ENCODE data around the gene SNRPB. TPM values are rescaled to one million over a fixed set of nuclear protein-coding genes. Genes with fewer than 3 reads are reported as not detected.
"Not testable (repeated sequence)": the region's sequence is repeated elsewhere in the genome, so short reads cannot be mapped to it uniquely, and the experiment has no call there.

Gene SNRPB
- 100 to 1,000 TPM; 139 to 183 (median 180) TPM for polyA plus RNA-seq (ENCODE audit: insufficient read length in 3 of 3)
- long read RNA-seq, donor 1, transcript SNRPB-201 (7 exons, 1,154 nt): major isoform, 68 of 241 reads
- long read RNA-seq, donor 1, transcript SNRPB-202 (7 exons, 1,008 nt): minor isoform, 48 of 241 reads
- long read RNA-seq, donor 1, partial matches to known transcripts: 119 of 241 reads
- long read RNA-seq, donor 1, other reads (novel, unspliced or antisense): 6 of 241 reads
- long read RNA-seq, donor 2, transcript SNRPB-202 (7 exons, 1,008 nt): minor isoform, 38 of 351 reads
- long read RNA-seq, donor 2, transcript SNRPB-201 (7 exons, 1,154 nt): major isoform, 110 of 351 reads
- long read RNA-seq, donor 2, partial matches to known transcripts: 194 of 351 reads
- long read RNA-seq, donor 2, other reads (novel, unspliced or antisense): 7 of 351 reads
- long read RNA-seq, donor 3, transcript SNRPB-201 (7 exons, 1,154 nt): major isoform, 86 of 241 reads
- long read RNA-seq, donor 3, transcript SNRPB-202 (7 exons, 1,008 nt): minor isoform, 29 of 241 reads
- long read RNA-seq, donor 3, partial matches to known transcripts: 124 of 241 reads
- long read RNA-seq, donor 3, other reads (novel, unspliced or antisense): 0 of 241 reads
- long read RNA-seq, donor 4, transcript SNRPB-201 (7 exons, 1,154 nt): major isoform, 126 of 337 reads
- long read RNA-seq, donor 4, transcript SNRPB-202 (7 exons, 1,008 nt): minor isoform, 37 of 337 reads
- long read RNA-seq, donor 4, partial matches to known transcripts: 167 of 337 reads
- long read RNA-seq, donor 4, other reads (novel, unspliced or antisense): 7 of 337 reads
- long read RNA-seq, donor 5, transcript SNRPB-201 (7 exons, 1,154 nt): major isoform, 59 of 117 reads
- long read RNA-seq, donor 5, transcript SNRPB-202 (7 exons, 1,008 nt): minor isoform, 17 of 117 reads
- long read RNA-seq, donor 5, partial matches to known transcripts: 41 of 117 reads
- long read RNA-seq, donor 5, other reads (novel, unspliced or antisense): 0 of 117 reads
- long read RNA-seq, donor 6, transcript SNRPB-202 (7 exons, 1,008 nt): minor isoform, 33 of 263 reads
- long read RNA-seq, donor 6, transcript SNRPB-201 (7 exons, 1,154 nt): major isoform, 84 of 263 reads
- long read RNA-seq, donor 6, partial matches to known transcripts: 136 of 263 reads
- long read RNA-seq, donor 6, other reads (novel, unspliced or antisense): 10 of 263 reads
- long read RNA-seq, donor 7, transcript SNRPB-202 (7 exons, 1,008 nt): minor isoform, 41 of 264 reads
- long read RNA-seq, donor 7, transcript SNRPB-201 (7 exons, 1,154 nt): major isoform, 106 of 264 reads
- long read RNA-seq, donor 7, partial matches to known transcripts: 111 of 264 reads
- long read RNA-seq, donor 7, other reads (novel, unspliced or antisense): 6 of 264 reads
- long read RNA-seq, donor 8, transcript SNRPB-202 (7 exons, 1,008 nt): minor isoform, 13 of 74 reads
- long read RNA-seq, donor 8, transcript SNRPB-201 (7 exons, 1,154 nt): major isoform, 27 of 74 reads
- long read RNA-seq, donor 8, partial matches to known transcripts: 34 of 74 reads
- long read RNA-seq, donor 8, other reads (novel, unspliced or antisense): 0 of 74 reads
- long read RNA-seq, donor 9, transcript SNRPB-201 (7 exons, 1,154 nt): major isoform, 117 of 380 reads
- long read RNA-seq, donor 9, transcript SNRPB-202 (7 exons, 1,008 nt): minor isoform, 44 of 380 reads
- long read RNA-seq, donor 9, partial matches to known transcripts: 210 of 380 reads
- long read RNA-seq, donor 9, other reads (novel, unspliced or antisense): 5 of 380 reads
- long read RNA-seq, donor 10, transcript SNRPB-201 (7 exons, 1,154 nt): major isoform, 66 of 261 reads
- long read RNA-seq, donor 10, transcript SNRPB-202 (7 exons, 1,008 nt): minor isoform, 34 of 261 reads
- long read RNA-seq, donor 10, partial matches to known transcripts: 160 of 261 reads
- long read RNA-seq, donor 10, other reads (novel, unspliced or antisense): 0 of 261 reads
- long read RNA-seq, donor 11, transcript SNRPB-201 (7 exons, 1,154 nt): major isoform, 66 of 158 reads
- long read RNA-seq, donor 11, transcript SNRPB-202 (7 exons, 1,008 nt): minor isoform, 25 of 158 reads
- long read RNA-seq, donor 11, partial matches to known transcripts: 67 of 158 reads
- long read RNA-seq, donor 11, other reads (novel, unspliced or antisense): 0 of 158 reads
- long read RNA-seq, donor 12, transcript SNRPB-201 (7 exons, 1,154 nt): major isoform, 121 of 381 reads
- long read RNA-seq, donor 12, transcript SNRPB-202 (7 exons, 1,008 nt): minor isoform, 40 of 381 reads
- long read RNA-seq, donor 12, partial matches to known transcripts: 198 of 381 reads
- long read RNA-seq, donor 12, other reads (novel, unspliced or antisense): 19 of 381 reads
- long read RNA-seq, donor 13, transcript SNRPB-202 (7 exons, 1,008 nt): minor isoform, 15 of 142 reads
- long read RNA-seq, donor 13, transcript SNRPB-201 (7 exons, 1,154 nt): major isoform, 43 of 142 reads
- long read RNA-seq, donor 13, partial matches to known transcripts: 84 of 142 reads
- long read RNA-seq, donor 13, other reads (novel, unspliced or antisense): 0 of 142 reads
- long read RNA-seq, donor 14, transcript SNRPB-201 (7 exons, 1,154 nt): major isoform, 127 of 389 reads
- long read RNA-seq, donor 14, transcript SNRPB-202 (7 exons, 1,008 nt): minor isoform, 43 of 389 reads
- long read RNA-seq, donor 14, partial matches to known transcripts: 206 of 389 reads
- long read RNA-seq, donor 14, other reads (novel, unspliced or antisense): 13 of 389 reads
- long read RNA-seq, donor 15, transcript SNRPB-202 (7 exons, 1,008 nt): minor isoform, 66 of 498 reads
- long read RNA-seq, donor 15, transcript SNRPB-201 (7 exons, 1,154 nt): major isoform, 118 of 498 reads
- long read RNA-seq, donor 15, partial matches to known transcripts: 300 of 498 reads
- long read RNA-seq, donor 15, other reads (novel, unspliced or antisense): 12 of 498 reads
- long read RNA-seq, donor 16, transcript SNRPB-201 (7 exons, 1,154 nt): major isoform, 128 of 378 reads
- long read RNA-seq, donor 16, transcript SNRPB-202 (7 exons, 1,008 nt): minor isoform, 38 of 378 reads
- long read RNA-seq, donor 16, partial matches to known transcripts: 206 of 378 reads
- long read RNA-seq, donor 16, other reads (novel, unspliced or antisense): 6 of 378 reads

DNA sequence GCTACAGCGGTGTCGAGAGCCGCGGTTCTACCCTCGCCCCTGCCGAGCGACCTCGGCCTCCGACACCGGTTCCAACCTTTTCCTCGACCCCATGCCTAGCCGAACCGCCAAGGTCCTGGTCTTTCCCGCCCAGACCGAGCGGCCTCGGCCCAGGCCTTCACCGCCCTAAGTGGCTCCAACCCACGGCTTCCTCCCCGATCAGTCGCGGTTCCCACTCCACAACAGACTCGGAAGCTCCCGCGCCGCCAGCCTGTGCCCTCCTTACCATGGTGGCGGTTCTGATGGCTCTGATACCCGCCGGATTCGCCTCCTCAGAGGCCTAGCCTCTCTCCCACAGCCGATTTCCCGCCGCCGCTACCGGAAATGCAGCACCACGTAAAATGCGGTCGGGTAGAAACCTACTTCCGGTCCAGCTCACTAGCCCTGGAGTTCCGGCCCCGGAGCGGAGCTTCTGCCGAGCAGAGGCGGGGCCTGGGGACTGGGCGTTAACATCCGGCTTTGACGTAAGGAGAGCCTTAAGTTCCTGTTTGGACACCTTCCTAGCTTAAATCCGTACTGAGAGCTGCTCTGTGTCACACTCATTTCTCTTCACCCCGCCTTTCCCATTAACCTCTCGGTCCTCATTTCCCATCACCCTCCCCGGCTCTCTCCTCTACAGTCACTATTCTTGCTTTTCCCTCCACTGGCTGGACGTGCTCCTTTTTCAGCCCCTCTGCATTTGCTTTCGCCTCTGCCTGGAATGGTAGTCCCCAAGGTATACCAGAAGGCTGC lies at the start of gene SNRPB:
Gene SNRPB (minus strand): TSS at position 367 of the 771 bp plus-strand sequence. CDS start 99 bp downstream, at position 268.
- DNase-seq: peak; percentile 98

DNA sequence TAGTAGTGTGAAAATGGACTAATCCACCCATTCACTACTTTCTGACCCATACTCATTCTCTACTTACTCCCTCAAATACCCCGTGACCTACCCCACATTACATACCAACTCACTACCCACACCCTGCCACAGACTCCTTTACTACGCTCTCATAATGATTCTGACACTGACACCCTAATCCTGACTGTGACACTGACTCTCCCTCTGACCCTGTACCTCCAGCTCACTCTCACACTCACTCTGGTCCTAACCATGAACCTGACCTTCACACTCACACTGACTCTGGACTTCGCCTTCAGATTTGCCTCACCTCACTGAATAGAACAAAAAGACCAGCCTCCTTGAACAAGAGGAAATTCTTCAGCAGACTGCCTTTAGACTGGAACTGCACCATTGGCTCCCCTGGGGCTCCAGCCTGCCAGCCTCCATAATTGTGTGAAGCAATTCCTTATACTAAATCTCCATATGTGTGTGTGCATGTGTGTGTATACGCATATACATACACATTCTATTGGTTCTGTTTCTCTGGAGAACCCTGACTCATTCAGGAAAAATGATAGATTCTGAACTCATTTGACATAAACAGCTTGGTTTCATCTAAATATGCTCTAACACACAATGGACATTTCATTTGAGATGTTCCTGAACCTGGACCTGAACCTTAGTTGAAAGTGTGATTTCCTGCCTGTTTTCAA lies 48.7 kb upstream of the SNRPB start:
- no peak for DNase-seq

DNA sequence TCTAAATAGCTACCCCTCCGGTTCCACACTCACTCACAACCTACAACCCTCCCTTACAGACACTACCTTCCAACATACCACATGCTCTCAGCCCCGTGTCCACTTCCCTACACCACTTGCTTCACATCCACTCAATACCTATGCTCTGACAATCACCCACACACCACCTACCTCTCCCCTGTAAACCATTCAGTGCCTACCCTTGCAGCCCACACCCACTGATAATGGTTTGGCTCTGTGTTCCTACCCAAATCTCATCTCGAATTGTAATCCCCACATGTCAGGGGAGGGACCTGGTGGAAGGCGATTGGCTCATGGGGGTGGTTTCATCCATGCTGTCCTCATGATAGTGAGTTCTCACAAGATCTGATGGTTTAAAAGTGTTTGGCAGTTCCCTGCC lies 48.0 kb upstream of the SNRPB start:
- no peak for DNase-seq

DNA sequence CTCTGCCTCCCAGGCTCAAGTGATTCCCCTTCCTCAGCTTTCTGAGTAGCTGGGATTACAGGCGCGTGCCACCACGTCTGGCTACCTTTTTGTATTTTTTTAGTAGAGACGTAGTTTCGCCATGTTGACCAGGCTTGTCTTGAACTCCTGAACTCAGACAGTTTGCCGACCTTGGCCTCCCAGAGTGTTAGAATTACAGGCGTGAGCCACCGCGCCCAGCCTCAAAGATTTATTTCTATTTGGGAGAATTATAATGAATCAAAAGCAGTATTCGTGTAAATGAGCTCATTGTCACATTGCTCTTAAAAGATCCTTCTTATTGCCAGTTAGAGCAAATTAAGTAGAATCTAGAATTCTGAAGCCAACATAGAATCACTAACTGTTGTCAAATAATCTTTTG lies 47.5 kb upstream of the SNRPB start:
- DNase-seq: no peak

DNA sequence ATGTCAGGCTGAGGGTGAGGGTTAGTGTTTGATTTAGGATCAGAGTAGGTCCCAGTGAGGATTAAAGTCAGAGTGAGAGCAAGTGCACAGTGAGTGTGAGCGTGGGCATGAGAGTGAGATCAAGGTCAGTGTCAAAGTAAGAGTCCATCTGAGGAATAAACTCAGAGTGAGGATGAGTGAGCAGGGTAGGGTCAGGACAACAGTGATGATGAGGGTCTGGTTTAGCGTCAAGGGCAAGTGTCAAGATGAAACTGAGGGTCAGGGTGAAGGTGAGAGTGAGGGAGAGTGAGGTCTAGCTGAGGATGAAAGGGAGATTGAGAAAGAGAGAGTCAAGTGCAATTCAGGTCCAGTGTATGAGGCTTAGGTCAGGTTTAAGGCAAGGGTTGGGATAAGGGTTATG lies 45.8 kb upstream of the SNRPB start:
- no peak for DNase-seq

DNA sequence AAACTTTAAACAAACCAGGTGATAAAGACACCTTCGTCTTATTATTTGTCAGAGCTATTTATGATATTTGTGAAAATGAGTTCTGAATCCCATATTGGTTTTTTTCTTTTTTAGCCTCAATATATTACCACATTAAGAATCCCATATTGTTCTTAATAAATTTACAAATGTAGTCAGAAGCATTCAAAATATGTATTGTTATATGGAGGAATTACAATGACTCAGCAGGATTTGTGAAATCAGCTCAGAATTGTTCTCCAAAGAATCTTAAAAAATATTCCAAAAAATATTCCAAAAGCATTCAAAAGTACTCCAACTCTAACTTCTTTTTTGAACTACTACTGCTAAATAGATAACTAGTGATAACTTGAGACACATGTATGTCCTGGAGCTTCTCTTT lies 44.6 kb upstream of the SNRPB start:
- DNase-seq: no peak

DNA sequence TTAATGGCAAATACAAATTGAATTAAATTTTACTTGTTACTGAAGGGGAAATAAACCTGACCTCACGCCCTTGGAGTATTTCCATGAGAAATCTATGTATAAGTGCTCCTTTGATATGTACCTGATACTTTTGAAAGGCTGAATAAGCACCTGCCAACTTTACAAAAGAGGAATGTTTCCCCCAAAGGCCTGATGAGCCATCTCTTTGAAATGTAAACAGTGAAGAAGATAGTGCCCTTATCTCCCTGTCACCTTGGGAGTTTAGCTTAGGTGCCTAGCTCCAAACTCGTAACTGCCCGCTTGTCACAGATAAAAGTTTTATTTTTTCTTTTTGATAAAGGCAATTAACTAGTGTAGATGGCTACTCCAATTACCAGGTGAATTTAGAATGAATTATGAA lies 39.2 kb upstream of the SNRPB start:
- DNase-seq: no peak

DNA sequence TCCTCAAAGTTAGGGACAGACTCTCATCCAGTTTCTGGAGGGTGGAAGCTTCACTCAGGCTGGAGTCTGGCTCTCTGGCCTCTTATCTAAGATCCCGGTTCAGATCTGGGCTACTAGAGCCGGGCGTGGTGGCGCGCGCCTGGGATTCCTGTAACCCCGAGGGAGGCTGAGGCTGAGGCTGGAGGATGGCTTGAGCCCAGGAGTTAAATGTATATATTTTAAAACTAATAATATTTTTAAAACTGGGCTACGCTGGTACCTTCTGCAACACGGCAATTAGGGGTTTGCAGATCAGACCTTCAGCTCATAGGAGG lies 38.8 kb upstream of the SNRPB start:
- no peak for DNase-seq

DNA sequence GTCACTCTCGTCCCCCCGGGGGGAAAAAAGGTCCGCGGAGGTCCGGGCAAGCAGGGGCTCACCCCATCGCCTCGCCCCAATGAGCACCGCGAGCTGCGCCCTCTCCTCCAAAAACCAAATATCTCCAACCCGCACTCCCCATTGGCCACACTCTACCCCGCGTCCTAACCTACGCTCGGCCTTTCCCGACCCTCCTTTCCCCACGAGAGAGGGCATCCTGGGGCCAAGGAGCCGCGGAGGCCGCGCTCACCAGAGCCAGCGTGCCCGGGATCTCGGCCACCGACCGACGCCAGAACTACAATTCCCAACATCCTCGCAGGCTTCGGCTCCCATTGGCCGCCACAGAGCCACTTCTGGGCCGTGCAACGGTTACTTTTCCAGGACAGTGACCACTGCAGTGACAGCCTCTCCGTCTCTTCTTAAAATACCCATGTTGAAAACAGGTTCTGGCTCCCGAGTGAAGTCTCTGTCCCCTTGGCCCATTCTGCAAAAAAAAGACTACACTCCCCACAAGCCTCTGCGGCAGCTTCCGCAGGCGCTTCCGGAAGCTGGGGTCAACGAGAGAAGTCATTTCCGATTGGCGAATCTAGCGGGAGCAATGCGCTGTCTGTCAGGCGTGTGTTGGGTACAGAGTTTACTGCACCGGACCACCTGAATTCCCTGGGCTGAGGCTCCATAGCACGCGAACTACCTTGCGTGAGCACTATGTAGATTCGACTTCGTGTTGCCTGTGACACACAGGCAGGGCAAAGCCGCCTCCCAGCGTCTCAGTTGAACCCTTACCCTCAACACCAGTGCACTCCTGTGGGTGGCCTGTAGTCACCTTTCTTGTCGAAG lies 38.3 kb upstream of the SNRPB start, which contains the start of gene ZNF343:
Gene ZNF343 (minus strand): TSS at position 285 of the 837 bp plus-strand sequence. CDS start 15,020 bp downstream, outside the sequence.
- peak; percentile 86 for DNase-seq

DNA sequence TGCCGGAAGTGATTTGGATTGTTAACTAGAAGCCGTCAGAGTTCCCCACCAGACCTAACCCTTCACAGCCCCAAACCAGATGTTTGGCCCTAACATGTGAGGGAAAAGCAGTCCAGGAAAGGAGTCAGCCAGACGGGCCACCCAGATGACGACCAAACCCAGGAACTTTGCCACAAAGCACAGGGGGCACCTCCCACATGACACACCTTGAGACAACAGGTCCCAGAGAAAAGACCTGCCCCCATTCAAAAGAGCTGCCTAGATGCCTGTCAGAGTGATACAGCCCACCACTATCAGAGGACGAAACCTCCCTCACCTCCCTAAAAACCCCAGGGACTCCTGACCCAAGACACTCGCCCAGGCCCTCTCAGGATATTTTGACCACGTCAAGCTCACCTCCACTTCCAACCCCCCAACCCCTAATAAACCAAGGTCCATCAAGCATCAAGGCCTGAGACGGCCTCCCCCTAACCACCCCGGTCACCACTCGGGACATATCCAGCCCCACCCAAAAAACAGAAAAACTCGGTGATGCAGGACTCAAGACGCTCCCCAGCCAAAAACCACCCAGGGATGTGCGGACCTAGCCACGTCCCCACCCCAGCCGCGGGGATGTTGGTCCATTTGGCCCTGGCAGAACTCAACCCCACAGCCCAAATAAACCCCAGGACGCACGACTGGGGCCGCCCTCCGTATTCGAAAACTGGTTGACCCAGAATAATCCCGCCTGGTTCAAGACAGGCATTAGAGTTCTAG lies 37.5 kb upstream of the SNRPB start:
- no peak for DNase-seq

DNA sequence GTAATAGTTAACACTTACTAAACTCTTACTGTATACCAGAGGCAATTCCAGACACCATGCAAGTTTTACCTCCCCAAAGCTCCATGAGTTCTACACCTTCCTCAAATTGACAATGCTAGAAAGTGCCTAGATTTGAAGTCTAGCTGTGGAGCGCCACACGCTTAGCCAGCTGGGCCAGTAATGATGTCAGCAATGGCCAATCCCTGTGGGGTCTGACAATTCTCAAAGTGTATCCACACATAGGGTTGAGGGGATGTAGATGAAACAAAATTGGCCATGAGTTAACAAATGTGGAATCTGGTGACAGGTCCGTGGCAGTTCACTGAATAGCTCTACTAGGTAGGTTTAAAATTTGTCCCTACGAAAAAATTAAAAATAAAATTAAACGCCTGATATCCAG lies 36.9 kb upstream of the SNRPB start:
- no peak for DNase-seq

DNA sequence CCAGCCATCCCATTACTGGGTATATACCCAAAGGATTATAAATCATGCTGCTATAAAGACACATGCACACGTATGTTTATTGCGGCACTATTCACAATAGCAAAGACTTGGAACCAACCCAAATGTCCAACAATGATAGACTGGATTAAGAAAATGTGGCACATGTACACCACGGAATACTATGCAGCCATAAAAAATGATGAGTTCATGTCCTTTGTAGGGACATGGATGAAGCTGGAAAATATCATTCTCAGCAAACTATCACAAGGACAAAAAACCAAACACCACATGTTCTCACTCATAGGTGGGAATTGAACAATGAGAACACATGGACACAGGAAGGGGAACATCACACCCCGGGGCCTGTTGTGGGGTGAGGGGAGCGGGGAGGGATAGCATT lies 35.8 kb upstream of the SNRPB start:
- DNase-seq: not testable (repeated sequence)

DNA sequence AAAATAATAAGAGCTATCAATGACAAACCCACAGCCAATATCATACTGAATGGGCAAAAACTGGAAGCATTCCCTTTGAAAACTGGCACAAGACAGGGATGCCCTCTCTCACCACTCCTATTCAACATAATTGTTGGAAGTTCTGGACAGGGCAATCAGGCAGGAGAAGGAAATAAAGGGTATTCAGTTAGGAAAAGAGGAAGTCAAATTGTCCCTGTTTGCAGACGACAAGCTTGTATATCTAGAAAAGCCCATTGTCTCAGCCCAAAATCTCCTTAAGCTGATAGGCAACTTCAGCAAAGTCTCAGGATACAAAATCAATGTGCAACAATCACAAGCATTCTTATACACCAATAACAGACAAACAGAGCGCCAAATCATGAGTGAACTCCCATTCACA lies 34.2 kb upstream of the SNRPB start:
- DNase-seq: not testable (repeated sequence)

DNA sequence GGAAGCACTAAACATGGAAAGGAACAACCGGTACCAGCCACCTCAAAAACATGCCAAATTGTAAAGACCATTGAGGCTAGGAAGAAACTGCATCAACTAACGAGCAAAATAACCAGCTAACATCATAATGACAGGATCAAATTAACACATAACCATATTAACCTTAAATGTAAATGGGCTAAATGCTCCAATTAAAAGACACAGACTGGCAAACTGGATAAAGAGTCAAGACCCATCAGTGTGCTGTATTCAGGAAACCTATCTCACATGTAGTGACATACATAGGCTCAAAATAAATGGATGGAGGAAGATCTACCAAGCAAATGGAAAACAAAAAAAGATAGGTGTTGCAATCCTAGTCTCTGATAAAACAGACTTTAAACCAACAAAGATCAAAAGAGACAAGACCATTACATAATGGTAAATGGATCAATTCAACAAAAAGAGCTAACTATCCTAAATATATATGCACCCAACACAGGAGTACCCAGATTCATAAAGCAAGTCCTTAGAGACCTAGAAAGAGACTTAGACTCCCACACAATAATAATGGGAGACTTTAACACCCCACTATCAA lies 32.3 kb upstream of the SNRPB start:
- DNase-seq: not testable (repeated sequence)
